NCI-H2227 treated with DMSO at 0.1 percent for 48 hours (cell line): ENCODE measurements around the gene POMGNT2.
"Not testable (repeated sequence)": the region's sequence is repeated elsewhere in the genome, so short reads cannot be mapped to it uniquely, and the experiment has no call there.

Experiments used
- DNase-seq: peaks from one replicate; lab custom pipeline; 2025; lab: John Stamatoyannopoulos, UW

The POMGNT2 gene

GRCh38 chr3:43075904-43076661 lies 29.8 kb downstream of the POMGNT2 start:
- no peak for DNase-seq

GRCh38 chr3:43074901-43075689 lies 30.8 kb downstream of the POMGNT2 start:
- DNase-seq: no peak

DNA sequence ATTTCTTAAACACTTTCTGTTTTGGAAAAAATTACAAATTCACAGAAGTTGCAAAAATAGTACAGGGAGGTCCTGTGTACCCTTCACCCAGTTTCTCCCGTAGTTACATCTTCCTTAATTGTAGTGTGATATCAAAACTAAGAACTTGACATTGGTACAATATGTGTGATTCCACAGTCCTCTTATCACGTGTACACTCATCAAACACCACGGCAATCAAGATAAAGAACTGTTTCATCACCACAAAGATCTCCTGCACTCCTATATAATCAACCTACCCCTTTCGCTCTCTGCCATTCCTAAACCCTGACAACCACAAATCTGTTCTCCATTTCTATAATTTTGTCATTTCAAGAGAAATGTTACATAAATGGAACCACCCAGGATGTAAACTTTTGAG lies 31.4 kb downstream of the POMGNT2 start:
- no peak for DNase-seq

GRCh38 chr3:43073836-43074220 lies 32.1 kb downstream of the POMGNT2 start:
- no peak for DNase-seq

DNA sequence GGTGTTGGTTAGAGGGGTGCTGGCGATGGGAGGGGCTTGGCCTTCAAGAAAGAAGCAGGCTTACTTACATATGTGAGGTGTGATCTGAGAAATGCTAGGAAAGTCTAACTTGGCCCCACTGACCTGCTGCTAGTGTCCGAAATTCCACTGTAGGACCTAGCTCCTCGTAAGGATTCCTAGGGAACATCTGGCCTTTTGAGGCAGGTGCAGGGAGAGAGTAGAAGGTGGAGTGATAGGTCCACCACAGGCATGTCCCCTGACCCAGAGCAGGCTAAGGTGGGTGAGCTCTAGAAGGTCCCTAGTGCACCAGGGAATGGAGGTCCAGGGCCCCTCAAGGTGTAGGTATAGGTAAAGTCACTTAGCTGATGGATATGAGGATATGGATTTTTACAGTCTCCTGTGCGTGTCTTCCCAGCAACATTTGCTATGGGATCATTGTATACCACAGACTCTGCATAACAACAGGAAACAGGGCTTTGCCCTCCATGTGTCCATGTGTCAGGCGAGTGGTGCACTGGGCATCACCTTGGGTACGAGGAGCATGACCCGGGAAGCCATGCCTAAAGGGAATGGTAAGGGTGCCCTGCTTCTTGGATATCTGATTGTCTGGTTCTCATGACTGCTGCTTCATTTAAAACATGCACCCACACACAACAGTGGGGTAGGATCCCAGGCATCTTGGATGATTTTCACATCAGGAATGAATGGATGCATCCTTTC lies 32.6 kb downstream of the POMGNT2 start:
- DNase-seq: no peak

- DNase-seq: no peak
These were observed 33.5 kb downstream of the POMGNT2 start for GRCh38 chr3:43072361-43072760.

DNA sequence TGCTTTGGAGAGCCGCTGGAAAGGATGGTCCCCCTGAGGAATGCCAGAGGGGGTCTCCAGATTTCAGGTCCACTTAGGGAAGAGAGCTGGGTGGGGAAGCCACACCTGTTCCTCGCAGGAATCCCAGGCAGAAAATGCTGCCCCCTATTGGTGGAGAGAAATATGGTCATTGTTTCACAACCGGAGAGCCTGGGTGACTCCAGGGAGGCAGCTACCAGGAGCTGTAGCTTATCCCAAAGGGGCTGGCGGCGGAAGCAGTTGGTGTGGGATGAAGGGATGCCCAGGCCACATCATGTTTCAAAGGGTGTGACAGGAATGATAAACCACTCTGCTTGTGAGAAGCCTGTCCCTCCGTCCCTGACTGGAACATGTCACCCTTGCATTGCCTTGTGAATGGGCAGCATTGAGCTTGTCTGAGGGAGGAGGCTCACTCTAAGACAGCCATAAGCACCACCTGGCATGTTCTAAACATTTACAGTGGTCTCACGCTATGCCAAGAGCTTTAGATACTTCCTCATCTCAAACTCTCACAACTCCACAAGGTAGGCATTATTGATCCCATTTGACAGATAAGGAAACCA lies 34.5 kb downstream of the POMGNT2 start:
- DNase-seq: no peak

- not testable (repeated sequence) for DNase-seq
These were observed 35.2 kb downstream of the POMGNT2 start for GRCh38 chr3:43070670-43071069.

DNA sequence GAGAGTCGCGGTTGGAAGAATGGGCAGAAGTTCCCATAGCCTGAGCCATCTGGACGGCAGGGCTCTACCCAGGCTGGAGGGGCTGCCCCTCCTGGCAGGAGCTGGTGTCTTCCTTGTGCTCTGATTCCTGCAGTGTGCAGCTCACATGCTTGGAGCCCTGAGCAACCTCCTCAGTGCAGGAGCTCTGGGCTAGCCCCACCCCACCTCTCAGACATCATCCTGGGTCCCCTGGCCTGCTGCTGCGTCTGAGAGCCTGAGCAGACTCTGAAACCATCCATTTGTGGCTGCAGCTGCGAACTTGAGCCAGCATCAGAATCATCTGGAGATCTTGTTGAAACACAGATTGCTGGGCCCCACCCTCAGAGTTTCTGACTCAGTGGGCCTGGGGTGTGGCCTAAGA lies 42.8 kb downstream of the POMGNT2 start:
- DNase-seq: no peak

GRCh38 chr3:43062564-43063040 lies 43.3 kb downstream of the POMGNT2 start:
- no peak for DNase-seq

GRCh38 chr3:43062040-43062563 lies 43.8 kb downstream of the POMGNT2 start:
- no peak for DNase-seq

- no peak for DNase-seq
These were observed 44.6 kb downstream of the POMGNT2 start for GRCh38 chr3:43061101-43061895.

DNA sequence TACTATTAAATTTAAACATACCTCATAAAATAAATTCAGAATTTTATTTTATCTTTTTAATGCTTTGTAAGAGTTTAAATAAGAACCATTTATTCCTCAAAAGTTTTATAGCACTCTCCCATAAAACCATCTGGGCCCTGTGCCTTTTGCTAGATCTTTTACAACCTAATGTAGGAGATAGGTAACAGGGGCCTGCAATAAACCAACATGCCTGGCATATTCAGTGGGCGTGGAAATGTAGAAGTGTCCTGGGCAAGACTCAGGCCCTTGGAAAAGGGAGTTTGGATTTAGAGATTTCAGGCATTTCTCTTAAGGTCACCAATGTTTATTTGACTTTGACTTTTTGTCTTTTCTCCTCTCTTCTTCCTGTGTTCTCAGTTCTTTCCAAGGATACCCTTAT lies 46.4 kb downstream of the POMGNT2 start:
- DNase-seq: no peak

- DNase-seq: no peak
These were observed 49.8 kb downstream of the POMGNT2 start for GRCh38 chr3:43055806-43056770.

DNA sequence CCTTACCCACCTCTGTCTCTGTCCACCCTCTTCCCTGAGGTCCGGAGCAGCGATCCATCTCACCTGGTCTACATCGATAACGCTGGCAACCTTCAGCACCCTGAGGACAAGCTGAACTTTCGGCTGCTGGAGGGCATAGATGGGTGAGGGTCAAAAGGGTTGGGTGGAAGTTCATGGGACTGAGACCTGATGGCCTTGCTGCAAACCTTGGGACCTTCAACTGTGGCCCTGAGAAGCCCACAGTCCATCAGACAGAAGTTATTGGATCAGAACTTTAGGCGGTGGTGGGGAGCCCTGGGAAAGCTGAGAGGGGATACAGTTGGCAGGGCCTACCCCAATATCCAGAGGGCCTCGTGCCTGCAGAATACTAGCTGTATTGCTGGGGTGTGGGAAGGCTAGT lies 50.5 kb downstream of the POMGNT2 start:
- DNase-seq: no peak

- no peak for DNase-seq
These were observed 51.1 kb downstream of the POMGNT2 start for GRCh38 chr3:43054754-43055153.

GRCh38 chr3:43053291-43053690 lies 52.6 kb downstream of the POMGNT2 start:
- no peak for DNase-seq

- no peak for DNase-seq
These were observed 57.4 kb downstream of the POMGNT2 start for GRCh38 chr3:43048470-43048869.

GRCh38 chr3:43046583-43046982 lies 59.3 kb downstream of the POMGNT2 start:
- DNase-seq: no peak

DNA sequence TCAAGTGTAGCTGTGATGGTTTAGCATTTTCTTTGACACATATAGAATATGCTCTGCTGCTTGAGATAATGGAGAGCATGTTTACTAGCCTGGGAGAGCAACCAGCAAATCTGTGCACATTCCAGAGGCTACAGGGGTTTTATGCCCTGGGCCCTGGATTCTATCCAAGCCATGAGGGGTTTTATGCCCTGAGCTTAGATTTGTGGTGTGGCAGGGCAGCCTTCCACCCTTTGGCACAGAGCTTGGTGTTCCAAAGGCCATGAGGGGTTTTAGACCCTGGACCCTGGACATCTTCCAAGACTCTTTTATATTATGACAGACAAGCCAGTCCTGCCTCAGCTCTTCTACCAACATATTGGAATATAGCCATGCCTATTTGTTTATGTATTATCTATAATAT lies 60.8 kb downstream of the POMGNT2 start:
- DNase-seq: not testable (repeated sequence)
